ENCODE measurements around the gene XAGE5.
"Not testable (repeated sequence)": the region's sequence is repeated elsewhere in the genome, so short reads cannot be mapped to it uniquely, and the experiment has no call there.

The XAGE5 gene, protein sequence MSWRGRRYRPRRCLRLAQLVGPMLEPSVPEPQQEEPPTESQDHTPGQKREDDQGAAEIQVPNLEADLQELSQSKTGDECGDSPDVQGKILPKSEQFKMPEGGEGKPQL

DNA sequence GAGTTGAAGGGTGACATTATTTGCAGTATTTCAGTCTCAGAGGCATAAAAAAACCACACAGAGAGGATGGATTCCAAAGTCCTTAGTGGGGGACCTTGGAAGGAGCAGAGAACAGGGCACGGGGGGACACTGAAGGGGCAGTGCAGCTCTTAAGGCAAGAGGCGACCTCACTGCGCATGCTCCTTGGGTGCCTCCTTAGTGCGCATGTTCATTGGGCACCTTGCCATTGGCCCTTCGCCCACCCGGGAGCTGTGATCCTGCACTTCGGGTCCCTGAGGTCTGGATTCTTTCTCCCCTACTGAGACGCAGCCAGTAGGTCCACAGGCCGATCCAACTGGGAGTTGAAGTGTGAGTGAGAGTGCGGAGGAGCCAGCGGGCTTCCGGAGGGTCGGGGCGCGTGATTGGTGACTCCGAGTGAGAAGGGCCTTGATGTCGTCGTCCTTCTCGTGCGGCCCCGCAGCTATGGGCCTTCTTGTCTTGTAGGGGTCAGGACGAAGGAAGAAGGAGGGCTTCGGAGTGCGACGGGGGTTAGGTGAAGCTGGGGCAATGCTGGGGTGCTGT lies at the start of gene XAGE5:
Gene XAGE5 (plus strand): TSS at position 223 of the 561 bp plus-strand sequence. CDS start 1,280 bp downstream, outside the sequence.
- DNase-seq = no peak

DNA sequence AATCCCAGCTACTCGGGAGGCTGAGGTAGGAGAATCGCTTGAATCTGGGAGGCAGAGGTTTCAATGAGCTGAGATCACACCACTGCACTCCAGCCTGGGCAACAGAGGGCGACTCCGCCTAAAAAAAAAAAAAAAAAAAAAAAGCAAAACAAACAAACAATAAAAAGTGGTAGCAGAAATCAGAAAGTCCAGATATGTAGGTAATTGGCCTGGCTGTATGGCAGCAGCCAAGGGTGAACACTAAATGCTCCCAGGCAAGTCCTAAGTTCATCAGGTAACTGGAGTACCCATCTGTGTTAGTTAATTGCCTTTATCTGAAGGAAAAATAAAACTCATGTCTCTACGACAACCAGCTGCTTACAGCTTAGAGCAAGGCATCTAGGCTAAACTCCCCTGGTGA lies 45.1 kb upstream of the XAGE5 start:
- not testable (repeated sequence) for DNase-seq

DNA sequence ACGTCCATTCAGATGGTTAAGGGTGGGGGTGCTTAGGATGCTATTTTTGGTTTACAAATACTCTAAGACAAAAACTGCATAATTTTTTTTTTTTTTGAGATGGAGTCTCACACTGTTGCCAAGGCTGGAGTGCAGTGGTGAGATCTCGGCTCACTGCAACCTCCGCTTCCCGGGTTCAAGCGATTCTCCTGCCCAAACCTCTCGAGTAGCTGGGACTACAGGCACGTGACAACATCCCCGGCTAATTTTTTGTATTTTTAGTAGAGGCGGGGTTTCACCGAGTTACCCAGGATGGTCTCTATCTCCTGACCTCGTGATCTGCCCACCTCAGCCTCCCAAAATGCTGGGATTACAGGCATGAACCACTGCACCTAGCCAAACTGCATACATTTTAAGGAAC lies 37.6 kb upstream of the XAGE5 start:
- not testable (repeated sequence) for DNase-seq

DNA sequence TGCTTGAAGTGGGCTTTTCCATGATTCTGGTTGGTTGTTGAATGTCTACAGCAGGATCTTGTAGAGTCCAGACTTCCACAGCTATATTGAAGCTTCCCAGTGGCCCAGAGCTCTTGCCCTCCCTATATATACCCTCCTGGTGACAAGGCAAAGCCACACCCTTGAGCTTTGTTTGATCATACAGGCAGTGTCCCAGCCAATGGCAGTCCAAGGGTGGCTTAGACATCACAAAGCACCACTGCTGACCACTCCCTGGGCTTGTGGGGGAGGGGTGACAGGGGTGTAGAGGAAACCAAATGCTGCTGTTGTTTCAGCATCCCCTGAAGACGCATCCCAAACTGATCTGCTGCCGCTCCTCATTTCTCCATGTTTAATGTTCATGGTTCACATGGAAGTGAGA lies 13.8 kb upstream of the XAGE5 start, which contains the start of gene SPANXN5:
Gene SPANXN5 (minus strand): TSS at position 101 of the 400 bp plus-strand sequence. CDS start 79 bp downstream, at position 22.
- not testable (repeated sequence) for DNase-seq

DNA sequence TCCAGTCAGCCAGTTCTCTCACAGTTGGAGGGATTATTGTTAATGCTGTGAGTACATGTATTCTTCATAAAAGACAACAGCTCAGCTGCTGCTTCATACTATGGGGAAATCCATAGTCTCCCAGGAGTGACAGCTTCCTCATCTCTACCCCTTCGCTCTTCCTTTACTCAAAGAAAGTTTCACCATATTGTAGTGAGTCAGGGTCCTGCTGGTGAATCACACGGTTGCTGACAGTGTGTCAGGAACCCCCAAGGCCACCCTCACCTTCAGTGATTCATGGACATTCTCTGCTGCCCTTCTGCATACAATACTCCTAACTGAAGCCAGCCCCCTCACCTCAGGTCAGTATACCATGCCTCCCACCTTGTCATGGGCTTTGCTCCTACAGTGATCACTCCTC lies 6.2 kb upstream of the XAGE5 start:
- not testable (repeated sequence) for DNase-seq

DNA sequence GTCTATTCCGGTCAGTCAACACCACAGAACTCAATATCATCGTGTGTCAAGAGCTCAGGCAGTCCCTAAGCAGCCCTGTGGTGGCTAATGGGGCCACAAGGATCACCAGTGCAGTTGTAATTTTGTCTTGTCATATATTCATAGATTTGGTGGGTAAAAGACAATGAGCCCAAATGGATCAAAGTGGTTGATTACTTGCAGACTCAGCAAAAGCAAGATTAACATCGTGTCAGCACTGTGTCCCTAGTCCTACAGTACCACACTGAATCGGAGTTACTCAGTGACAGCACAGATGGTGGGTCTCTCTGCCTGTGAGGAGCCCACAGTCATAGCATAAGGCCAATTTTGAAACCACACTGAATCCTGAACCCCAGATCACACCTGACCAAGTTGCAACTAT lies 8.7 kb downstream of the XAGE5 start:
- DNase-seq = no peak

DNA sequence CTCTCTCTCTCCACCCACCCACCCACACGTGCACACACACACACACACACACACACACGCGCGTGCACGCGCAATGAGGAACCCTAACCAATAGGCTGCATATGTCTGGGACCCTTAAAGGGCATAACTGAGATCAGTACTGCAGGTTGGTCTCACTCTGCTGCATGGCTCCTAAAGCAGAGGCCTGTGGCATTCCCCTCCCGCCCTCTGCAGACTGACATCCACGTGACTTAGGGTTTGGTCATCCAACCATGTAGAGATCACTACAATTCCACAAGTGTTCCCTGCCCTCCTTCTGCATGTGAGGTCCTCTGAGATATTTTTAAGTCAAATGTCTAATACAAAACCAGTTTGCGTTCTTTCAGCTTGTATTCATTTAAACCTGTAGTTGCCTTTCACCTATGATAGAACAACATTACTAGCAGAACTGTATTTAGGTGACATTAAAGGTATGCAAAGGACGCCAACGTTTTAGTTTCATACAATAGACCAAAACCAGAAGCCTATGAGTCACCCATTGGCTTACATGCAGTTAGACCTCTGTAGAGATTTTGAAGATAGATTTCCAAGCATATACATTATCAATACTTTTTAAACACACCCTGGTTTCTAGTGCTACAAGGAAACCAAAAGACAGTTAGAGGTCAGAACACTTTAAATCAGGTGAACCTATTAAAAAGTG lies 10.1 kb downstream of the XAGE5 start:
- no peak for DNase-seq

DNA sequence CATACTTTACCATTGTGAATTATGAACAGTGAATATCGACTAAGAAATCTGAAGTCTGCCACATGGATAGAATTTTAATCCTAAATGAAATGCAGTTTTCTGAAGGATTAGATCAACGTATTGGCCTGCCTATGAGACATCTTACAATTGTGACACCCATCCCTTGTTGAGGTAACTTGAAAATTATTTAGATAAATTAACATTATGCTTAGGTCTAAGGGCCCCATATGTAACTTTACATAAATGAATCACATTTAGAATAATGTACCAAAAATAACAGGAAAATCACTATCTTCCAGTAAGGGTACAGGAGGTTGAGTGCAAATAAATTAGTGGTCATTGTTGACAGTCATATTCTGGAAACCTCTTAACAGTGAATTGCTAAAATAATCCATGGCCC lies 13.5 kb downstream of the XAGE5 start:
- no peak for DNase-seq

DNA sequence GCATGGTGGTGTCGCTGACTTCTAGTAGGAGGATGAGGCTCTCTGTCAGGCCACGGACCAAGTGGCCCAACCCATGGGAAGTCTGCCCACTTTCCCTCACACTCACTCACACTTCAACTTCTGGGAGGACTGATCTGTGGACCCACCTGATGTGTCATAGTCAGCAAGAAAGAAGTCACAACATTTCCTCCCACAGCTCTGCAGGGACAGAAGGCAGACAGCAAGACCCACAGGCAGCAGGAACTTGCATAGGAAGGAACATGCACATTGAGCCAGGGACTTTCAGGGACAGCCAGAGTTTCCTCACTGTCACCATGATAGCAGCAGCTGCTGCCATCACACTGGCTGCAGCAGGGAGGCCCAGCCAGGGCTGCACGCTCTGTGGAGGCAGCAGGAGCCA lies 19.5 kb downstream of the XAGE5 start:
- DNase-seq = no peak

DNA sequence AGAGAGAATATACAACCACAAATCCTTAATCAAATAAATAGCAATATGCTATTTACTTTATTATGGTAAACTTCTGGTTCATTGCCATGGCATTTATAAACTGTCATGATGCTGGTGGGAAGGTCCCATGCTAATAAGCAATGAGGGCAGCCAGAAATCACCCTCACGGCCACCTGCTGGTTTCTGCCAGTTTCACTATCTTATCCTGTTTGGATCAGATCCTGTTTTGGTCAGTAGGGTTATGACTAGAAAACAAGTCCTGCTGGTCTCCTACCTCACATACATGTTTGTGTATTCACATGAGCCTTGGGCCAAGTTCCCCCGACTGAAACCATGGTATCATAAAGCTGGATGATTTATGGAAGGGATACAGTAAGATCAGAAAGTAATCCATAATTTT lies 28.1 kb downstream of the XAGE5 start:
- DNase-seq = no peak

DNA sequence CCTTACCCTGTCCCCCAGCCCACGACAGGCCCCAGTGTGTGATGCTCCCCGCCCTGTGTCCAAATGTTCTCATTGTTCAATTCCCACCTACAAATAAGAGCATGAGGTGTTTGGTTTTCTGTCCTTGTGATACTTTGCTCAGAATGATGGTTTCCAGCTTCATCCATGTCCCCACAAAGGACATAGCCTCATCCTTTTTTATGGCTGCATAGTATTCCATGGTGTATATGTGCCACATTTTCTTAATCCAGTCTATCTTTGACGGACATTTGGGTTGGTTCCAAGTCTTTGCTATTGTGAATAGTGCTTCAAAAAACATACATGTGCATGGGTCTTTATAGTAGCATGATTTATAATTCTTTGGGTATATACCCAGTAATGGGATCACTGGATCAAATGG lies 32.5 kb downstream of the XAGE5 start:
- not testable (repeated sequence) for DNase-seq

DNA sequence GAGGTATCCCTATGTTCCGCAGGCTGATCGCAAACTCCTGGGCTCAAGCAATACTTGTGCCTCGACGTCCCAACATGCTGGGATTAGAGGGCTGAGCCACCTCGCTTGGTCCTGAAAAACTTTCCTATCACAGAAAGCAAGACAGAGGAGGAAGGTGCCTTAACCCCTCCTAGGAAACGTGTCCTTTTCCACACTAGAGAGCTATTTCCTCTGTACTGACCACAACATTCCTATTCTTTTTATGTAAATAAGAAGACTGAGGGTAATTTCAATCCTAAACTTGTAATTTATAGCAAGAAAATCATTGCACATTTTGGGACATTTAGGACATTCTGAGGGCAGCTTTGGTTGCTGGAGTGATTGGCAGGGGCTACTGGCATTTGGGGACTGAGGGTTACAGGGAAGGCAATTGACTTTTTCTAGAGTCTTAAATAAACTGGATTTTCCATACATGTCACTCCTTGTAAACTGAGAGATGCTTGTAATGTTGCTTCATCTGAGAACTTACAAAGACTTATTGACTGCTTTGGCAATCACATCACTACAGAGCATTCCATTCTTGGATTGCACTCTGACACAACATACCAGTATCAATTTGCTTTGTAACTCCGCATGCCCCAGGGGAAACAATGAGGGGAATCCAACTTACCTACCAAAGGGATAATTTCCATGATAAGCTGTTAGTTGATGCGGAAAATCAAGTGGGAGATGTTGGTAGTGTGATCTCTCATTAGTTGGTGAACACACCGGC lies 41.2 kb downstream of the XAGE5 start:
- no peak for DNase-seq

DNA sequence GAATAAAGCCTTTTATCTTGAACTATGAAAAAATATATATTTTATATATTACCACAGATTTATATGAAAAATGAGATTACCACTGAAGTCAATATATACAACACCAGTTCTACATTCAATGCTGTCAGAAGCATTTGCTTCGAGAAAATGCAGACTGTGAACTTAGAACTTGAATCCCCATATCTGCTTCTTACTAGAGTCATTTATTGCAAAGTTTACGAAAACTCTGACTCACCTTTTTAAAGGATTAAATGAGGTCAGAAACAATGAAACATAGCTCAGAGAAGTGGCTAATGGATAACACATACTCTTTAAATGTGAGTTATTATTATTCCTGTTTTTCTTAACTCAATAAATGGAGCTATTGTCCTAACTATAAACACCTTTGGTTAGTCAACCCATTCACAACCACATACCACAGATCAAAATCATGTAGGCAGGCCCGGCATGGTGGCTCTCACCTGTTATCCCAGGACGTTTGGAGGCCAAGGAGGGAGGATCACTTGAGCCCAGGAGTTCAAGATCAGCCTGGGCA lies 46.0 kb downstream of the XAGE5 start:
- DNase-seq = not testable (repeated sequence)

DNA sequence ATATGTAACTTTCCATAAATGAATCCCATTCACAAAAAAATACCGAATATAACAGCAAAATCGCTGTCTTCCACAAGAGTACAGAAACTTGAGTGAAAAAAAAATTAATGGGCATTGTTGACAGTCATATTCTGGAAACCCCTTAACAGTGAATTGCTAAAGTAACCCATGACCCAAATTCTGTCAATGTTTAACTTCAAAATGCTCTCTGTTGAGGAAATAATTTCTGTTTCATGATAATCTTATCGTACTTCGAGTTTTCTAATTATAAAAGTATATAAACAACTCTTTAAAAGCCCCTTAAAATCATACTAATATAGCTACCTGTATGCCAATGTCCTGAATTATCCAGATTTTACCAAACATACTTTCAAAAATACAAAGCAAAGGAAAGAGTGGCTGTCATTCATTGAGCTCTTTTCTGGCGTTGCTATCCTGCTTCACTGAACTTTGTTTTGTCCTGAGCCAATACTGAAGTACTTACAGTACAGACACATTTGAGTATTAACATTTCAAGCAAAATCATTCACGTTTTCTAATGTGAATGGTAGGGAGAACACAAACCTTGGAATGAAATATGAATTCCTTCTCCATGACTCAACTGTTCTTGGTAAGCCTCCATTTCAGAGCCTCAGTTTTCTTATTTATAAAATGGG lies 54.4 kb downstream of the XAGE5 start:
- no peak for DNase-seq

Data from stimulated activated CD8-positive, alpha-beta memory T cell treated with anti-CD3 and anti-CD28 coated beads, Interleukin-4, amount 100 ng/mL, for 48 hours (primary cell).